ENCODE measurements around the gene AMMECR1.

The AMMECR1 gene

DNA sequence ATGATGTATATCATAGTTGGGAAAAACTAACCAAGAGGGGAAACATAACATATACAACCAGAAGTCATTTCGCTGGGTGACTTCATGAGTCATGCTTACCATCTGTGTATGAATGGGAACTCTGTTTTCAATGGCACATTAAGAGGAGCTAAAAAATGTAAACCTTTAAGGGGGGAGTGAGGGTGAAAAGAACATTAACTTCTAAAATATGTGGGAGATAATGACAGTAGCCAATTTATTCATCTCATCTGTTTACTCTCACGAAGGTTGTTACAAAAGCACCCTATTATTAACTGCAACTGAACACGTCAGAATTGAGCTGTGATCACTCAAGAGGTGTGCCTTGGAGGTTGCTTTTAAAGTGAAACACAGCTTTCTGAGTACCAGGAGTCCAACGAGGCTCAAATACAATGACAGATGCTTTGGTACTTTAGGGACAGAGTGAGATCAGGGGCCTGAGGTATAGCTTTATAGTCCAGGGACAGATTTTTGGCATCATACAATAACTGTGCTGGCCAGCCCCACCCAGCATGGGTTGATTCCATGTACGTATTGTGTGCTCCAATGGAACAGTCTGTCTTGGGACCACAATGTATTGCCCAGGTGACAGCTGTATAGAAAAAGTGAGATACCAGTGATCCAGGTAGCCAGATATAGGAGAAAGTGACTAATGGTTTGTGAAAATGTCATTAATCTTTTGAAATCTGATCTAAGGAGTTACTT lies 107.3 kb downstream of the AMMECR1 start:
- DNase-seq (ENCODE audit: low spot score) = no peak

GRCh38 chrX:110208092-110208491 lies 109.8 kb downstream of the AMMECR1 start:
- no peak for DNase-seq (ENCODE audit: low spot score)

GRCh38 chrX:110204986-110205385 lies 112.9 kb downstream of the AMMECR1 start:
- DNase-seq (ENCODE audit: low spot score) = no peak

DNA sequence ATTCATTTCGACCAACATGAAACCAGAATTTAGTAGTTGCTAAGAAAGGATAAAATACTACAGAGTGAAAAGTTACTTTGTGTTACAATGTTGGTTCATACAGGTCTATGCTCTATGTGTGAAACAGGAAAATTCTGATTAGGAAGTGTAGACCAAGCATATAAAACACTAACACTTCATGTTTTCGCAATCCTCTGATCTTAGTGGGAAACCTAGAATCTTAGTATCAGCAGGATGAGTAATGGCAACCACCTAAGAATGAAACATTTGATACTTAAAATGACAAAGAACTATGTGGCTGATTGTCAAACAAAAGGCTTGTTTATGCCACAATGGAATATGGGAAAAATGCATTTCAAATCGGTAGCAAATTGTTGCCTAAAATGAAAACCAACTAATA lies 116.1 kb downstream of the AMMECR1 start:
- no peak for DNase-seq (ENCODE audit: low spot score)

- DNase-seq (ENCODE audit: low spot score) = no peak
Observed at GRCh38 chrX:110194977-110195376, 122.9 kb downstream of the AMMECR1 start.

- no peak for DNase-seq (ENCODE audit: low spot score)
Observed at GRCh38 chrX:110192516-110192915, 125.4 kb downstream of the AMMECR1 start.

DNA sequence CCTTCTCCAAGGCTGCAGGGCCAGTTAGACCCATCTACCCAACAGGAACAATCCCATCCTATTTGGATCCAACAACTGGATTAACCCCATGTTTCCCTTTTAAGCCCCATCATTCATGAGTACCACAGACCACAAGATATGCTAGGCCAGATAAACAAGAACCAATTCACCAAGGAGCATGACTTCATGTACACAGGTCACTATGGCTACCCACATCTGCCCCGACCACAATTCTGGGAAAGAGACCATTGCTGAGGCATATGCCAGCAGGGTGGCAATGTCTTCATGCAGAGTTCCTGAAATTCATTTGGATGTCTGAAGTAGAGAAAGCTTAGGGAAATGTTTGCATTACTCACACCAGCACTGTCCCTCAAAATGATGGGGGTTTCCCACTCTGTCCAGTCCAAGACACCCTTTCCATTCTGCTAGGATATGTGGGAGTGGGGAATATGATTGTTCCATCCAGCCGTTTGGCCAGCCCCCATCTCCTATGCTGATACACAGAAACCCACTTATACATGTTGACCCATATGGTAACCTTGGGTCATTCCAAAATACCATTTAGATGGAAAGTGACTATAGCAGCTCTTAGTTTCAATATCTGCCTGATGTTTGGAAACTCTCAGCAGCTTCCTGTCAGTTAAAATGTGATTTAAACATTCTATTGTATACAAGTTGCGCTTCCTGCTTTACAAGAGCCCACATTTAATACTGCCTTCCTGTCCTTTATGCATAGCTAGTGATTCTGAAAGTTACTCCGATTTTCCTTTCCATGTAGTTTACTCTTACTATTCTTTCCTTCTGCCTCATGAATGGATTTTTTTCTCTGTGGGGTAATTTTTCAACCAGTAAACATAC lies 129.0 kb downstream of the AMMECR1 start:
- DNase-seq (ENCODE audit: low spot score) = no peak

DNA sequence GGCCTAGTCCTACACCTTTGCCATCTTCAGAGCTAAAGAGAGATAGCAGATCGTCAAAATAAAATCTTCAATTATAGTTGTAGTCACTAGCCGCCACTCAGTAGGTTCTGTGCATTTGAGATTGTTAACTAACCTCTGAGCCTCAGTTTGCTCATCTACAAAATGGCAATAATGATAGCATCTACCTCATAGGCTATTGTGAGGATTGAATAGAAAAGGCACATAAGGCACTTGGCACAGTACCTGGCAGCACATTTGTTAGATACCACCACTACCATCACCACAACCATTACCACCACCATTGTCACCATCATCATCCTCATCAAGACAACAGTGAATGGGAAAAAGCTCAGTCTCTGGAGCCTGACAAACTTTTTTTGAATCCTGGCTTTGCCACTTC lies 134.6 kb downstream of the AMMECR1 start:
- DNase-seq (ENCODE audit: low spot score) = no peak

- no peak for DNase-seq (ENCODE audit: low spot score)
Observed at GRCh38 chrX:110182865-110183264, 135.0 kb downstream of the AMMECR1 start.

GRCh38 chrX:110182362-110182761 lies 135.5 kb downstream of the AMMECR1 start:
- no peak for DNase-seq (ENCODE audit: low spot score)

DNA sequence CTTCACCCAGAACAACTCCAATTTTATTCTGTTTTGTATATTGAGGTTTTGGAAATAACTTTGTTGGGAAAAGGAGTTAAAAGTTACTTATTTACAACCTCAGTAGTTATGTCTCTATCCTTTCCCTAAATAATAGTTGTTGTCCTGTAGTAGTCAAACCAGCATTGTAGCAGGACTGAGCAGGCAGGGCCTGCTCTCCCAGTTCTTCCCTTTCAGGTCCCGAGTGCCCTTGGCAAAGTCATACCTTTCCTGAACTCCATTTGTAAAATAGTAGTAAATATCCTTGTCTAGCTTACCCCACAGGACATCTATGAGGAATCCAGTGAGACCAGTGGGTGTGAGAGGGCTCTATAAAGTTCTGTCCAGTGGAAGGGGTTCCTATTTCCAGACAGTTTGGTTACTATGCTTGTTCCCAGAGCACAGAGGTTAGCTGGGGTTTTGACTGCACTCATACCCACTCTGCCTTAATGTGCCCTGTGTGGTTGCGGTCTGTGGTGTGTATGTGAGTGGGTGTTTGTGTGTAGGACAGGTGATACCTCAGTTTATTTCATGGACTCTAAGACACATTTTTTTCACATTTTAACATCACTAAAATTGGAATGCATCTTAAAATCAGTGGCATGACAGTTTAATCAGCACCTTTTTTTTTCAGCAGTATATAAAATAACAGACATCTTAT lies 136.3 kb downstream of the AMMECR1 start:
- no peak for DNase-seq (ENCODE audit: low spot score)

DNA sequence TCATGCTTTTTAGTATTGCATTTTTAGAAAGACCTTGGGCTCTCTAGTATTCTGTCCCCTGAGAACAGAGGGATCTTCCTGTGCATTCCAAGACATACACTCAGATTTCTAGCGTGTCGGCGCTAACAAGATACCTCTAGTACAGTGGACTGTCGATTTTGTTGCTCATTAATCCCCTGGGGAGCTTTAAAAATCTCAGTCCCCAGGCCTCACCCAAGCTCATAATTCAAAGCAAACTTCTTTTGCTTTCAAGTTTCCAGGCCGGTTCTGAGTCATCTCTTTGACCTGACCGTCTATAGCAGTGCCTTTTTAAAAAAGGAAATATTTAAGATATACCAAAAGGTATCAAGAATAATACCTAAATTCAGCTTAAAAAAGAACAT lies 137.0 kb downstream of the AMMECR1 start:
- no peak for DNase-seq (ENCODE audit: low spot score)

DNA sequence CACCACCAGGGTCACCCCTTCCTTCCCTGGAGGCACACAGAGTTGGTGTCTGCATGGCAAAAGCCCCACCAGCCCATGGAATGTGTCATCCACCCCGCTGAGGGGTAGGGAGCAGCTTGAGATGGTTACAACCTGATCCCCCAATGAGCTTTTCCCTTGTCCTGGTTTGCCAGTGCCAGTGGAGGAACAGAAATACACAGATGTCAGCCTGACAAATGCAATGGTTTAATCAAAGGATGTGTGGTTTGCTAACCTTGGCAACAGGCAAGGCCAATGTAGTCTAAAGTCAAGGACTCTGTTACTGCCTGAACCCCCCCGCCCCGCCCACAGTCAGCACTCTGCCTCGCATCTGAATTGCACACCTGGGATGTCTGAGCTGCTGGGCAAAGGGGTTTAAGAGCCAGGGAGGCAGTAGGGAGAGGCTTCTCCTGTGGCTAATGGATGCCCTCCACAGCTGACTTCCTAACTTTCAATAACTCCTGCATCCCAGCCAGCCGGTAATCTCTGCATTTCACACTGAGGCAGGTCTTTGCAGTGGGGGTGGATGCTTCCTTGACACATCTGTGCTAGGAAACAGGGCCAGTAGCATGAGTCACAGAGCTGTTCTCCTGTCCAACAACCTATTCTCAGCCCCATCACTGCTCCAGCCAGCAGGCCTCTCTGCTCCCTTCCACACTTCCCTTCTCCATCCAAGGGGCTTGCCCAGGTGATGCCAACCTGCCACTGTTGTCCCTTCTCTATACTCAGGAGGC lies 137.5 kb downstream of the AMMECR1 start:
- no peak for DNase-seq (ENCODE audit: low spot score)

GRCh38 chrX:110178179-110178865 lies 139.6 kb downstream of the AMMECR1 start:
- no peak for DNase-seq (ENCODE audit: low spot score)

GRCh38 chrX:110175696-110176095 lies 142.2 kb downstream of the AMMECR1 start:
- DNase-seq (ENCODE audit: low spot score) = no peak

DNA sequence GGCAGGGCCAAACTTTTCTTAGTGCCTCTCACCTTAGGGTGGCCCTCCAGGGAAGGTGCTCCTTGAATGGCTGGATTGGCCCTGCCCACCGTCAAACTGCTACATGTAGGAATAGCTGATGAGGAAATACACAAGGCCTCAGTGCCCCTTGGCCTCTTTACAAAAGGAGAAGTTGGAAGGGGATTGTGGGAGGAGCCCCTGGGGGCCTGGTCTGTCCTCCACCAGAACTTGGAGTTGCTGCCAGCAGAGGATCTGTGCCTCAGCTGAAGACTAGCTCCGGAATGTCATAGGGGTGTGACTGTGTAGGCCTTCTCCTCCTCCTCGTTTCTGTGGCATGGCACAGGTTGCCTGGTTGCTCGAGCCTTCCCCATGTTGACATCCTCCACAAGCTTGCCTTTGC lies 142.7 kb downstream of the AMMECR1 start:
- DNase-seq (ENCODE audit: low spot score) = no peak

DNA sequence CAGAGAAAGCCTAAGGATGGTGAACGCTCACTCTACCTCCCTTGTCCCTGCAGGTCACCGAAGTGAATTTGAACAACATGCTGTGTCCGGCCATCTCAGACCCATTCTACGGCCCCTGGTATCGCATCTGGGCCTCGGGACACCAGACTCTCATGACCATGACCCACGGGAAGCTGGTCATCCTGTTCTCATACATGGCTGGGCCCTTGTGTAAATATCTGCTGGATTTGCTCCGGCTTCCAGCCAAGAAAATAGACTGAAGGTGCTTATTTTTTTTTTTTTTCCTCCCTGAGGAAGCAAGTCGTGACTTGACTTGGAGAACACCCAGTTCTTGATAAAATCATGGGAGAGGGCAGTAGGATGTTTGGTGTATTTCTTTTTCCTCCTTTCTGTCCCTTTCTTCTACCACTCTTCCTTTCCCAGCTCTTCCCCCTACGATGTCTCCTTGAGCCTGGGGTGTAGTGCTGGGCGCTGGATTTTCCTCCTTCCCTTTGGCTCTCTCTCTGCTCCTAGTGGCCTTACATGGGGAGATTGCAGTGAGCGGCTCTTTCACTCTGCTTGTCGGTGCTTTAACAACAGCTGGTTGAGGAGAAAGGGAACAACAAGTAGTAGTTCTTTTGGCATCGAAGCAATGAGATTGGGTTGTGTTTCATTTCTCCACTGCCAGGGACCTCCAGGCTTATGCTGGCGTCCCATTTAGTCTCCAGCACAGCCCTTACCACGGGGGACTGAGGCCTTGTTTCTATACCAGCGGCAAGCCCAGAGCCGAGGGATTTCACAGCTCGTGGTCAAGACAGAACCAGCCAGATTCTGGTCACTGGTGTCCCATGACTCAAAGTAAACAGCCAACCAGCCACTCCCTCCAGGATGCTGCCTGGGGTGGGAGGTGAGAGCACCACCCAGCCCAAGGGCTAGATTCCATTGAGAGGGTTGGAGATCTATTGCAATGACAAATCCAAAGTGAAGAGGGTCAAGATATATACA lies 144.4 kb downstream of the AMMECR1 start:
- no peak for DNase-seq (ENCODE audit: low spot score)

DNA sequence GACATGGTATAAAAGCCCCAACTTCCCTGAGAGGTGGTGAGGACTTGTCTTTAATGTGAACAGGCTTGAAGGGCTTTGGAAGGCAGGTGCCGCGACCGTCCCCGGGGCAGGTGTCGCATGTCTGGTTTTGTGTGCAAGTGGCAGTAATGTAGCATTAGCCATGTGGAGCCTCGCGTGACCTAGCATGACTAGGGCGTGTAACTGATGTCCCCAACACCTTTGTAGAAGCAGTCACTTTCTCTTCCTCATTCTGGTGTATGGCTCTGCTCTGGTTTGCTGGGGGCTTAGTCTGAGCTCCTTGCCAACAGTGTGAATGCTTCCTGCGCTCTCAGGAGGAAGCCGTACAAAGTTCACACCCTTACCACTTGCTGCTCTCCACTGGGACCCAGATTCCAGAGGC lies 145.7 kb downstream of the AMMECR1 start:
- no peak for DNase-seq (ENCODE audit: low spot score)

DNA sequence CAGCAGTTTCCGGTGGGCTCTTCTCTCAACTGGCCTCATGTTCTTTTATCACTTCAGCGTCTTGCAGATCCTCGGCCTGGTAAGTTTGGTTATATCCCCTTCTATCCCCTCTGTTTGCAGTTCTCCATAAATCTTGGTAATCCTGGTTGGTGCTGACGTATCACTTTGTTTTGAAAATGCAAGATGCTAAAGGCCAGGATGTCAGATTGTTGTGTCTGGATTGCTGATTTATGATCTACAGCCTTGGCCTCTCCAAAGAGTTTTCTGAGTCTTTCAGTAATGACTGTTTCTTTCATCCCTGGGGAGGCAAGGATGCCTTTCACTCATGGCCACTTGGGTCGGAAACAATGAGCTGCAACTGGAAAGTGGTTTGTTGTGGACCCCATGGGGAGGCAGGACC lies 146.4 kb downstream of the AMMECR1 start:
- DNase-seq (ENCODE audit: low spot score) = no peak

GRCh38 chrX:110170029-110170428 lies 147.9 kb downstream of the AMMECR1 start:
- DNase-seq (ENCODE audit: low spot score) = no peak

Data from HuH-7.5 (cell line).